Smooth muscle cell (in vitro differentiated cells): ENCODE measurements around the gene TTC12. TPM values are rescaled to one million over a fixed set of nuclear protein-coding genes. Genes with fewer than 3 reads are reported as not detected.

Experiments used
- DNase-seq: peaks from one replicate; lab custom pipeline; 2025; ENCODE audit not compliant: unreplicated experiment; lab: John Stamatoyannopoulos, UW
- H2AFZ ChIP-seq: fragments of 200-600 bp; sonication (generic); 2 replicates; pipeline ENCODE4 v1.6.0; 2016; ENCODE audit warnings: antibody characterized with exemption, low read depth, mild to moderate bottlenecking
- H3F3A ChIP-seq: fragments of 200-600 bp; sonication (generic); 2 replicates; pipeline ENCODE4 v1.6.0; 2017; ENCODE audit warnings: antibody characterized with exemption, low read depth
- H3K27ac ChIP-seq: fragments of 200-600 bp; sonication (generic); 2 replicates; pipeline ENCODE4 v1.5.1; 2016; ENCODE audit warnings: low read depth, mild to moderate bottlenecking
- H3K27me3 ChIP-seq: fragments of 200-600 bp; sonication (generic); 2 replicates; pipeline ENCODE4 v1.6.1; 2016; ENCODE audit warnings: low read depth, mild to moderate bottlenecking
- H3K36me3 ChIP-seq: fragments of 200-600 bp; sonication (generic); 2 replicates; pipeline ENCODE4 v1.5.1; 2016; ENCODE audit warnings: low read depth
- H3K4me1 ChIP-seq: fragments of 200-600 bp; sonication (generic); 2 replicates; pipeline ENCODE4 v1.5.1; 2016; ENCODE audit warnings: low read depth
- H3K4me2 ChIP-seq: fragments of 200-600 bp; sonication (generic); 2 replicates; pipeline ENCODE4 v1.6.0; 2016; ENCODE audit warnings: mild to moderate bottlenecking
- H3K4me3 ChIP-seq: fragments of 200-600 bp; sonication (generic); 2 replicates; pipeline ENCODE4 v1.5.1; 2016; ENCODE audit warnings: mild to moderate bottlenecking
- H3K79me2 ChIP-seq: fragments of 200-600 bp; sonication (generic); 2 replicates; pipeline ENCODE4 v1.6.0; 2016; ENCODE audit warnings: low read depth, mild to moderate bottlenecking
- H3K9ac ChIP-seq: fragments of 200-600 bp; sonication (generic); 2 replicates; pipeline ENCODE4 v1.6.0; 2016; ENCODE audit warnings: low read depth
- H3K9me3 ChIP-seq: fragments of 200-600 bp; sonication (generic); replicated peaks from 2 replicates; pipeline ENCODE4 v1.5.1; 2016; ENCODE audit warnings: low read depth
- H4K20me1 ChIP-seq: fragments of 200-600 bp; sonication (generic); 2 replicates; pipeline ENCODE4 v1.6.0; 2016; ENCODE audit warnings: low read depth
- WGBS: methylation state at CpG from one replicate; pipeline ENCODE4 v1.1.7; 2016; ENCODE audit warnings: low lambda C conversion rate; 5-methylcytosine and 5-hydroxymethylcytosine counted together
- polyA plus RNA-seq: library from polyadenylated mRNA; unstranded; fragments of >200 nt; fragmentation: Nextera tagmentation; extraction: Ambion mirVana; gene quantifications from 2 replicates; pipeline ENCODE4 v1.2.1, GENCODE V29; 2016
- total RNA-seq: library from RNA; depleted of rRNA; stranded (reverse); fragments of >200 nt; gene quantifications from 2 replicates; pipeline ENCODE4 v1.2.3, GENCODE V29; 2014
- TF ChIP-seq, protein P1 (sequence below): fragments of 200-600 bp; sonication (generic); IDR thresholded peaks from 2 replicates; pipeline ENCODE4 v1.5.1; 2017; ENCODE audit warnings: borderline replicate concordance, mild to moderate bottlenecking, antibody characterized with exemption; ENCODE audit not compliant: insufficient read depth, poor library complexity, severe bottlenecking

TTC12 gene
- total and polyA plus RNA-seq, 2 experiments from 2014 or later: 5.8 to 8.8 TPM

DNA sequence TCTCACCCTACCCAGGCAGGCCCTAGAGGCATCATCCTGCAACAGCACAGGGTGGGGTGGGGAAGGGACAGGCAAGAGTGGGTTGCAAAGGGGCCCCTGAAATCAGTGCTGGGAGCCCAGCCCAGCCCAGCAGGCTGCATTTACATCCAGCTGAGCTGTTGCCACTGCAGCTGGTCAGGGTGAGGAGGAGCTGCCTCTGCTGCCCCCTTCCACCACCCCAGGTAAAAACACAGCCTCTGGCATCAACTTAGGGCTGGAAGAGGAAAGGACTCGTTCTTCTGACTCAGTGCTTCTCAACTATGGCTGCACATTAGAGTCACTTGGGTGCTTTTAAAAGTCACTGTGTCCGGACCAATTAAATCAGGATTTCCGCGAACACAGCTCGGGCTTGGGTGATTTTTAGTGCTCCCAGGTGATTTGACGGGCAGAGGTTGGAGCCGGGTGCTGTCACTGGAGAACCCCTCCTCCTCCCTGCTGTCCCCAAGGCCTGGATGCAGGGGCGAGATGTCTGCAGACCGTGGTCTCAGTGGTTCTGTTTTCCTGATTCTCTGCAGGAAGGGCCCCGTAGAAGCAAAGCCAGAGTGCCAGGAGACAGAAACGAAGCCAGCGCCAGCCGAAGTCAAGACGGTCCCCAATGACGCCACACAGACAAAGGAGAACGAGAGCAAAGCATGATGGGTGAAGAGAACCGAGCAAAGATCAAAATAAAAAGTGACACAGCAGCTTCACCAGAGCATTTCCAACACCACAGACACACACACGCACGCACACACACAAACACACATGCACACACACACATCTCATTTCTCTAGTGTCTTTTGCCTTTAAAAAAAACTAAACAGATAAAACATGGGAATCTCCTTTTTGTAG is 39.4 kb upstream of the TTC12 start:
- H3F3A ChIP-seq: no peaks in the 10 kb centered on the region
- H3K27ac ChIP-seq: no peak overlapping the region
- H3K27me3 ChIP-seq: no peaks in the 10 kb centered on the region
- H3K4me2 ChIP-seq: no peak overlapping the region
- no peaks in the 10 kb centered on the region for H3K9me3 ChIP-seq
- DNase-seq: no peak
- no peaks in the 10 kb centered on the region for H4K20me1 ChIP-seq
- no peak overlapping the region for H3K9ac ChIP-seq
- no peak overlapping the region for H2AFZ ChIP-seq
- H3K79me2 ChIP-seq: no peaks in the 10 kb centered on the region
- no peaks in the 10 kb centered on the region for H3K4me1 ChIP-seq
- 97% methylated on average over 19 of the region's 19 CpGs for WGBS
- H3K4me3 ChIP-seq: no peak overlapping the region
- TF ChIP-seq, protein P1, sequence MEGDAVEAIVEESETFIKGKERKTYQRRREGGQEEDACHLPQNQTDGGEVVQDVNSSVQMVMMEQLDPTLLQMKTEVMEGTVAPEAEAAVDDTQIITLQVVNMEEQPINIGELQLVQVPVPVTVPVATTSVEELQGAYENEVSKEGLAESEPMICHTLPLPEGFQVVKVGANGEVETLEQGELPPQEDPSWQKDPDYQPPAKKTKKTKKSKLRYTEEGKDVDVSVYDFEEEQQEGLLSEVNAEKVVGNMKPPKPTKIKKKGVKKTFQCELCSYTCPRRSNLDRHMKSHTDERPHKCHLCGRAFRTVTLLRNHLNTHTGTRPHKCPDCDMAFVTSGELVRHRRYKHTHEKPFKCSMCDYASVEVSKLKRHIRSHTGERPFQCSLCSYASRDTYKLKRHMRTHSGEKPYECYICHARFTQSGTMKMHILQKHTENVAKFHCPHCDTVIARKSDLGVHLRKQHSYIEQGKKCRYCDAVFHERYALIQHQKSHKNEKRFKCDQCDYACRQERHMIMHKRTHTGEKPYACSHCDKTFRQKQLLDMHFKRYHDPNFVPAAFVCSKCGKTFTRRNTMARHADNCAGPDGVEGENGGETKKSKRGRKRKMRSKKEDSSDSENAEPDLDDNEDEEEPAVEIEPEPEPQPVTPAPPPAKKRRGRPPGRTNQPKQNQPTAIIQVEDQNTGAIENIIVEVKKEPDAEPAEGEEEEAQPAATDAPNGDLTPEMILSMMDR: no peak
- no peaks in the 10 kb centered on the region for H3K36me3 ChIP-seq

DNA sequence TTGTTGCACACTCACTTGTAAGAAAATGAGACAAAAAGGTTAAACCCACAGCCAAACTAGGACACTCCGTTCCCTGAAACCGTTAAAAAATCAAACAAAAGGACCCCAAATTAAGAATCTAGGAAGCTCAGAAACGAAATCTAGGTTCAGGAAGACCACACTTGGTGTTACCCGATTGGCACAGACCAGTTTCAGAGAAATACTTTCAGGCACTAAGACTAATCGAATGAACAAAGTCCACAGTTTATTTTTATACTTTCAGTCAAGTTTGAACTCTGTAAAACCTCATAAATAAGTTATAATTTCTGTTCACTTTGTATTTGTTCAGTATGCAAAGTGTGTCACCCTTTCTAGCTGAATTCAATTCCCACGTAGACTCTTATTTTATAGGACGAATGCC is 38.8 kb upstream of the TTC12 start:
- TF ChIP-seq, protein P1: no peak
- WGBS: 96% methylated on average over 7 of the region's 7 CpGs
- no peaks in the 10 kb centered on the region for H4K20me1 ChIP-seq

DNA sequence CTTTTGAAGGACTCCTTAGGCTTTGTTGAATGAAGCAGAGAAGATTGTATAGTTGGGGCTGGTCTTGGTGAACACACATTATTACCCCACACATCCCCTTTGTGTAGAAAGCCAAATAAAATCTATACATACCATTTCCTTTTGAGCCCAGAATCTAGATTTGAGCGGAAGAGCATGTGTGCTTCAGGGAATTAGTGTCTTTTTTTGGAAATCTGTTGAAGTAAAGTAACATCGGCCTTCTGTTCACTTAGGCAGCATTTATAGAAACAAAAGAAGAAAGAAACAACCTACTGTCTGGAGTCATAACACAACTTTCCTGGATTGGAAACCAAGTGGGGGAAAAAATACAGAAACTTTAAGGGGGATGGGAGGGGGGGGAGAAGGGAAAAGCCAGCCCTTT is 37.9 kb upstream of the TTC12 start:
- TF ChIP-seq, protein P1: no peak
- WGBS: 95% methylated on average over 2 of the region's 2 CpGs
- Histone ChIP-seq H3F3A (no peaks in the 10 kb centered on the region), H3K4me2 (no peak overlapping the region), H3K36me3 (no peaks in the 10 kb centered on the region), H3K4me3 (no peak overlapping the region), H2AFZ (no peak overlapping the region), H3K9ac (no peak overlapping the region), H3K4me1 (no peaks in the 10 kb centered on the region), H3K9me3 (no peaks in the 10 kb centered on the region), H3K27ac (no peak overlapping the region), H3K27me3 (no peaks in the 10 kb centered on the region), H3K79me2 (no peaks in the 10 kb centered on the region), H4K20me1 (no peaks in the 10 kb centered on the region)
- no peak for DNase-seq

More for the DNA sequence above, 38.8 kb upstream of the TTC12 start:
- H3K79me2 ChIP-seq: no peaks in the 10 kb centered on the region
- H3K27me3 ChIP-seq: no peaks in the 10 kb centered on the region
- H3F3A ChIP-seq: no peaks in the 10 kb centered on the region
- H3K4me3 ChIP-seq: no peak overlapping the region
- no peak overlapping the region for H3K27ac ChIP-seq
- H3K9ac ChIP-seq: no peak overlapping the region
- no peaks in the 10 kb centered on the region for H3K4me1 ChIP-seq
- H3K36me3 ChIP-seq: no peaks in the 10 kb centered on the region
- no peaks in the 10 kb centered on the region for H3K9me3 ChIP-seq
- DNase-seq: no peak
- H2AFZ ChIP-seq: no peak overlapping the region
- H3K4me2 ChIP-seq: no peak overlapping the region

DNA sequence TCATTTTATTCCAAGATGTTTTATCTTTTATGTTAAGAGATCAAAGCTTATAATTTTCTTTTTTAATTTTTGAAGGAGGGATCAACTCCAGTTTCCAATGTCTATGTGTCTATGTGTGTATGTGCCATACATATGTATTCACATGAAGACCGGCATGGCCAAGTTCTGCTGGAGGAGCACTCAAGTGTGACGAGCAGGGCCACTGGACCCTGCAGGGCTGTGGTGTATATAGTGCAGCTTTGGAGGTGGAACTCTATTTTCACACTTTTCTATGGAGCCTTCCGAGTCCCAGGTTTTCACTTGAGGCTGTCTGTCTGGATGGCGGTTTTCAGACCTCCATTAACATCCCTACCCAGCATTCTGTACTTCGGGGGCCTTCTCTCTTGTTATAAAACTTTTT is 36.5 kb upstream of the TTC12 start:
- H3K27ac ChIP-seq: no peak overlapping the region
- TF ChIP-seq, protein P1: no peak
- H4K20me1 ChIP-seq: no peaks in the 10 kb centered on the region
- WGBS: 98% methylated on average over 5 of the region's 5 CpGs
- H3F3A ChIP-seq: no peaks in the 10 kb centered on the region
- no peak overlapping the region for H3K4me2 ChIP-seq
- no peaks in the 10 kb centered on the region for H3K36me3 ChIP-seq
- no peak overlapping the region for H3K9ac ChIP-seq
- no peaks in the 10 kb centered on the region for H3K79me2 ChIP-seq
- no peaks in the 10 kb centered on the region for H3K27me3 ChIP-seq
- no peaks in the 10 kb centered on the region for H3K4me1 ChIP-seq
- H3K4me3 ChIP-seq: no peak overlapping the region
- DNase-seq: no peak
- no peak overlapping the region for H2AFZ ChIP-seq
- H3K9me3 ChIP-seq: no peaks in the 10 kb centered on the region
